Cerebellar cortex (tissue), 1 donor: ENCODE results near the gene TBC1D2B.
"Not testable (repeated sequence)": the region's sequence is repeated elsewhere in the genome, so short reads cannot be mapped to it uniquely, and the experiment has no call there.

Source experiments
- DNase-seq: peaks from one replicate; pipeline ENCODE4 v3.0.0-alpha.2; 2015; ENCODE audit warnings: low spot score

TBC1D2B gene

GRCh38 chr15:77988347-77989295 is 88.9 kb downstream of the TBC1D2B start:
- DNase-seq, result no peak

DNA sequence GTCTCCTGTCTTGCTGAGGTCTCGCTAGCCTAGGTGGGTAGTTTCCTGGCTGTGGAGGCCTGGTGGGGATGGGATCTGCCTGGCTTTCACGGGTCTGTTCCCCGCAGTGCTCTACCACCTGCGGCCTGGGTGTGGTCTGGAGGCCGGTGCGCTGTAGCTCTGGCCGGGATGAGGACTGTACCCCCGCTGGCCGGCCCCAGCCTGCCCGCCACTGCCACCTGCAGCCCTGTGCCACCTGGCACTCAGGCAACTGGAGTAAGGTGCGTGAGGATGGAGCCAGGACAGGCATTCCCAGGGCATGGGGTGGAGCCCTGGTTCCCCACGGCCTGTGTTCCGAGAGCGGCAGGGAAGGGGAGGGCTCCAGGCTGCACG is 89.8 kb downstream of the TBC1D2B start:
- DNase-seq, result not testable (repeated sequence)

DNA sequence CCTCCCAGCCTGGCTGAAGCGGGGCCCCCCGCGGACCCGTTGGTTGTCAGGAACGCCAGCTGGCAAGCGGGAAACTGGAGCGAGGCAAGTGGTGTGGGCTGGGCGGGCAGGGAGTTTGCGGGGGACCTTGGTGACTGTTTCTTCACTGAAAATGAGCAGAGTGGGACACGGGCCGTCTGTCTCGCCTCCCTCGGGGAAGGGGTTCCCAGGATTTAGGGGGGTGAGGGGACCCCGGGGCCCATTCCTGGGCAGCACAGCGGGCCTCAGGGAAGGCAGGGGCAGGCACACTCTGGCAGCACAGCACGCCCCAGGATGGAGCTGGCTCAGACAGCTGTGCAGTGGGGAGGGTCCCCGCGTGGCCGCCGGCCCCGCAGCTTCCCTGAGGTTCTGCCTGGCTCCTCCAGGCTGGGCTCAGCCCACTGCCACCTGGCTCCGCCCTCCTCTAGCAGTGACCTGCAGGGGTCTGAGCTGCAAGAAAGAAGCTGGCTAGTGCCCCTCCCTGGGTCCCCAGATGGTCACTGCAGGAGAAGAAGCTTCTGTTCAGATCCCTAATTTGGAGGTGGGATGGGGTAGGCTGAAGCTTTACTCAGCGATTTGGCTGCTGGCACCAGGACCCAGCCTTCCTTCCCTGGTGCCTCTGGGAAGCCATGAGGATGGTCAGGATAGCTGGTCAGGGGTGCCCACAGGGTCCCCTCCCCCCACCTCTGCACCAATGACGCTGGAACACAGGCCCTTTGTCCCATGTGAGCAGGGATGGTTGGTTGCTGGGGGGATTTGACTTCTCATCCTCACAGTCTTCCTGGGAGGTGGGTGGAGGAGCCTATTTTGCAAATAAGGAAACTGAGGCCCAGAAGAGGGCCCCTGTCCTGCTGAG is 90.4 kb downstream of the TBC1D2B start:
- peak; percentile 45 for DNase-seq

- no peak for DNase-seq
These were observed 91.5 kb downstream of the TBC1D2B start for GRCh38 chr15:77985931-77986480.

- no peak for DNase-seq
These were observed 92.2 kb downstream of the TBC1D2B start for GRCh38 chr15:77985031-77985930.

DNA sequence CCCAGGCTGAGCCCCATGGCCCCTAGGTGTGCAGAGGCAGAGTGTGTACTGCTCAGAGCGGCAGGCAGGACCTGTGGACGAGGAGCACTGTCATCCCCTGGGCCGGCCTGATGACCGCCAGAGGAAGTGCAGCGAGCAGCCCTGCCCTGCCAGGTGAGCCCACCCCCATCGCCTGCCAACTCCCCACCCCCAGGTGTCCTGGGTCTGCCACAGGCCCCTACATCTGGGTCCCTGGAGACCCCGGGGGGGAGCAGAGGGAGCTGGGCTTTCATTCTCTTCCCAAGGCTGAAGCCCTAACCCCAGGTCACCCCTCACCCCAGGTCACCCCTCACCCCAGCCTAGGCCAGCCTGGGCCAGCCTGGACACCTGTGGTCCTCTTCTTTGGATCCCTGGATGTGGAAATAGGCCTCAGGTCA is 93.1 kb downstream of the TBC1D2B start:
- DNase-seq, result no peak

DNA sequence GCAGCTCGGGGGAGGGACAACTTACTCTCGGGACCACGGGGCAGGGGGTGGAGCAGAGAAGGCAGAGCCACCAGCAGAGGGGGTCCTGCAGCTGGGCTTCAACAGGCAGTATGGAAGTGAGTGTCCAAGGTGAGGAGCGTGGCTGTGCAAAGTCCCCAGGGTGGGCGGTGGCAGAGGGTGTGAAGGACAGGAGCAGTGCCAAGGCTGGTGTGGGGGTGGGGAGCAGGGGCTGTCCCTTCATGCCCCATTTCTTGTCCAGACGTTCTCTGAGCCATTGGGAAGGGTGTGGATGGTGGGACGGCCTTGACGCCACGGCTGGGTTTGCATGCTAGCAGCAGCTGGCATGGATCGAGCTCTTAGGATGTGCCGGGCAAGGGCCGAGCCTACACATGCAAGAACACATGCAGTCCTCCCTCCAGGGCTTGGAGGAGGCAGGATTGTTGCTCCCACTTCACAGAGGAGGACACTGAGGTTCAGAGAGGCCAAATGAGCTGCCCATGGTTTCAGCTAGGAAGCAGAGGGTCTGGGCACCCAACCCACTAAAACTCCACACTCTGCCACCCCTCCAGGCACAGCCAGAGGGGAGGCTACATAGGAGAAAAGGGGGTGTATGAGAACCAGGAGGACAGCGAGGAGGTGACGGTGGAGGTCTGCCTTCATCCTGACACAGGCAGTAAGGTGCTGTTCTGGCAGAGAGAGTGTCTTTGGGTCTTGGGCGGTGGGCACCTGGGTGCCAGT is 93.6 kb downstream of the TBC1D2B start:
- no peak for DNase-seq

- DNase-seq, result no peak
These were observed 94.3 kb downstream of the TBC1D2B start for GRCh38 chr15:77983091-77983707.

DNA sequence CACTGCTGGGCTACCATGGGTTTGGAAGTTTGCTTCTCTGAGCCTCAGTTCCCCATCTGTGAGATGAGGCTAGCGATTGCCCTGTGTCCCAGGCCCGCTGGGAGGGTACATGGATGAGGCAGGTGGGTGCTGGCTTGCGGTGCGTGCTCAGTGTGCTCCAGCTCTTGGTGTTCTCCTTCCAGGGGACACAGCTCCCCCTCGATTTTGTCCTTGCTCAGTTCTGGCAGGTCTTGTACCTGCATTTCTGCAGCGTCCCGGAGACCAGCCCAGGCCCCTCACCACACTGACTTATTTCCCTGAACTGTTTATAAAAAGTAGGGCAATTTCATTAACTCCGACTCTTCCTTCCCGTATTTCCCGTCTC is 95.4 kb downstream of the TBC1D2B start:
- DNase-seq, result no peak

GRCh38 chr15:77981281-77982126 is 96.0 kb downstream of the TBC1D2B start:
- no peak for DNase-seq

GRCh38 chr15:77980674-77981073 is 96.8 kb downstream of the TBC1D2B start:
- DNase-seq, result not testable (repeated sequence)

GRCh38 chr15:77980098-77980497 is 97.4 kb downstream of the TBC1D2B start:
- no peak for DNase-seq

GRCh38 chr15:77979157-77979556 is 98.4 kb downstream of the TBC1D2B start:
- DNase-seq, result not testable (repeated sequence)

- DNase-seq, result not testable (repeated sequence)
These were observed 98.8 kb downstream of the TBC1D2B start for GRCh38 chr15:77978759-77979145.

DNA sequence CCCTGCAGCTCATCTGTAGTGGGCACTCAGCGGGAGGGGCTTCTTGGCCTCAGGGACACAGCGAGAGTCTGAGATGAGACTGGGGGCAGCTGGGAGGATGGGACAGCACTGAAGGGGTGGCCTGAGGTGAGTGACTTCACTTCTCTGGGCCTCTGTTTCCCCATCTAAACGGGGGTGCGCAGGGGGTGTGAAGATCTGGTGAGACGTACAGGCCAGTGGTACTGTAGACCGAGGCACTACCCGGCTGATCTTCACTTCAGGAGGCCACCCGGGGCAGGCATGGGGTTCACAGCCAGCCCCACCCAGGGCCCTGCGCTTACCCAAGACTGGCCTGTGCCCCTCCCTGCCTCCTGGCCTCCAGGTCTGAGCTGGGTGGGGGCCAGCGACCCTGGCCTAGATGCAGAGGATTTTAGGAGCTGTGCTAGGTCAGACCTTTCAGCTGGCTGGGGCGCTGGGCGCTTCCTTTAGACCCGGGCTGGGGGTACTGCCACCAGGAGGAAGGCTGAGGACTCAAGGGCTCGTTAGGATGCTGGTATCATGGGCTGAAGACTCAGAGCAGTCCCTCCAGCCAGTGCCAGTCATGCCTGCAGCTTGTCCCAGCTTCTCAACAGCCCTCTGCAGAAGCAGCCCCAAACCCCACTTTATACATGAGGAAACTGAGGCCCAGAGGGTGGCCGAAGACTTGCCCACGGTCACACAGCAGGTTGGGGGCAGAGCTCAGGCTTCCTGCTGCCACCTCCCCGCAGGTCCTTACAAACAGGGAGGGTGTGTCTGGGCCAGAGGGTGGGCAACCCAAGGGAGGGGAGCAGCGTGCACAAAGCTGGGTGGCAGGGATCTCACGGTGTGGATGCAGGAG is 99.4 kb downstream of the TBC1D2B start:
- not testable (repeated sequence) for DNase-seq

- DNase-seq, result not testable (repeated sequence)
These were observed 100.6 kb downstream of the TBC1D2B start for GRCh38 chr15:77976760-77977525.

DNA sequence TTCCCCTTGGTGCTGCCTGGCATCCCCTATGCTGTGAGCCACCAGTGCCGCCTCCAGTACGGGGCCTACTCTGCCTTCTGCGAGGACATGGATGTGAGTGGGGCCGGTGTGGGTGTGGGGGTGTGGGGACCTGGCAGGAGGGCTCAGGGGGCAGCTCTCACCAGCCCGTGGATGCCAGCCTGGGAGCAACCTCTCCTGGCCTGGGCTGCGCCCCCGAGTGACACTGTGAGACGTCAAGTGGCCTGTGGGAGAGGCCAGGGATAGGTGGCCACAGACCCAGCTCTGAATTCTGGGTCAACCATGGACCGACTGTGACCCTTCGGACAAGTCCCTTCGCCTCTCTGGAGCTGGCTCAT is 101.4 kb downstream of the TBC1D2B start:
- not testable (repeated sequence) for DNase-seq
